Measurements from ENCODE around the gene PROSER2. TPM values are rescaled to one million over a fixed set of nuclear protein-coding genes. Genes with fewer than 3 reads are reported as not detected.
A peak's percentile ranks its signal among the peaks of the same experiment; 100 is the strongest.

PROSER2 gene
- total and polyA plus RNA-seq, 2 of the 13 experiments (the other 11 are each of a cell fraction or from before 2014, with no cell fraction given): 6.9 to 7.7 TPM

DNA sequence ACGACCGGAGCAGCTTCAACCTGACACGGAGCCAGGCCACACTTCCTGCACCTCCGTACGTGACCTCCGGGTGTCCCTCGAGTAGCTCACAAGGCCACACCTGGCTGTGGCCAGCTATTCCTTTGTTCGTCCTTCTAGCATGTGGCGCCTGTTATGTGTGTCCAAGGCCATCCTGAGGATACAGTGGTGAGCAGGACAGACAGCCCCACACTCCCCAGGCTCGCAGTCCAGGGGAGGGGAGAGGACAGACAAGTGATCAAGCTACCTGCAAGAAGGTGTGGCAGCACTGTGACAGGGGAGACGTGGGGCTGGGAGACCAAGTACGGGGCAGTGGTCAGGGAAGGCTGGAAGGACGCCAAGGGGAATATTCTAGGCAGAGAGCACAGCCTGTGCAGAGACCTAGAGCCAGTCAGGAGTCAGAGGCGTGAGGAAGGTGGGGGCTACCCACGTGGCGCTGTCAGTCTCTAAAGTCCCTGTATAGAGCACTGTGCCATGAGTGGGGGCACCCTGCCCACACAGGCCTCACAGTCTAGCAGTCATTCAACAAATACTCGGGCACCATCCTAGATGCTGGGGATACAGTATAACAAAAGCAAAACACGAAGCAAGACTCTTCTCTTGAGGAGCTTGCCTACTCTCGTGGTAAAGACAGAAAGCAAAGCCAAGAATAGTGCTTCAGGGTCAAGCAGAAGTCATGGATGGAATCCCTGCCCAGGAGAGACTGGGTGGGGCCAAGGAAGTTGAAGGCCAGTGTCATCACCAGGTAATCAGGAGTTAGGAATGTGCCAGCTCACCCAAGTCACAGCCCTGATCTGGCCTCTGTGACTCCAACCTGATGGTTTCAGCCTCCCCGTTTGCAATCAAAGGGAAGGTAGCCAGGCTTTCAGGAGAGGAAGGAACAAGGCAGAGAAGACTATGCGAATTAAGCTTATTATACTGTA lies 58.6 kb downstream of the PROSER2 start (continued):
- TF ChIP-seq SP1 (IDR thresholded peaks at IDR 0.05): no peak
- TF ChIP-seq SP1 (CRISPR knock-in tag; IDR thresholded peaks at IDR 0.05): no peak
- TF ChIP-seq CBX2 (IDR thresholded peaks at IDR 0.05; ENCODE audit: low read depth, low read length): no peak
- no peak for TF ChIP-seq CBX2 (CRISPR knock-in tag; IDR thresholded peaks at IDR 0.05; ENCODE audit: low read depth)
- TF ChIP-seq MYC (CRISPR knock-in tag; IDR thresholded peaks at IDR 0.05; ENCODE audit: borderline replicate concordance): peak; percentile 87; the same call in 1 of the 2 replicates
- no peak for TF ChIP-seq HNF4G (IDR thresholded peaks at IDR 0.05; ENCODE audit: borderline replicate concordance, low read depth, low read length)
- TF ChIP-seq HNF4G (CRISPR knock-in tag; IDR thresholded peaks at IDR 0.05; ENCODE audit: borderline replicate concordance, low read depth): no peak
- no peak for TF ChIP-seq RFXANK (CRISPR knock-in tag; IDR thresholded peaks at IDR 0.05)
- TF ChIP-seq SRSF9 (IDR thresholded peaks at IDR 0.05; ENCODE audit: borderline replicate concordance, insufficient read depth, low read depth, low read length, poor library complexity, severe bottlenecking): no peak
- TF ChIP-seq, protein P1, sequence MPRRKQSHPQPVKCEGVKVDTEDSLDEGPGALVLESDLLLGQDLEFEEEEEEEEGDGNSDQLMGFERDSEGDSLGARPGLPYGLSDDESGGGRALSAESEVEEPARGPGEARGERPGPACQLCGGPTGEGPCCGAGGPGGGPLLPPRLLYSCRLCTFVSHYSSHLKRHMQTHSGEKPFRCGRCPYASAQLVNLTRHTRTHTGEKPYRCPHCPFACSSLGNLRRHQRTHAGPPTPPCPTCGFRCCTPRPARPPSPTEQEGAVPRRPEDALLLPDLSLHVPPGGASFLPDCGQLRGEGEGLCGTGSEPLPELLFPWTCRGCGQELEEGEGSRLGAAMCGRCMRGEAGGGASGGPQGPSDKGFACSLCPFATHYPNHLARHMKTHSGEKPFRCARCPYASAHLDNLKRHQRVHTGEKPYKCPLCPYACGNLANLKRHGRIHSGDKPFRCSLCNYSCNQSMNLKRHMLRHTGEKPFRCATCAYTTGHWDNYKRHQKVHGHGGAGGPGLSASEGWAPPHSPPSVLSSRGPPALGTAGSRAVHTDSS (CRISPR knock-in tag; conservative IDR thresholded peaks at IDR 0.05): no peak
- no peak for TF ChIP-seq ASH2L (IDR thresholded peaks at IDR 0.05; ENCODE audit: insufficient read length, low read depth, low read length)
- TF ChIP-seq GATA4 (IDR thresholded peaks at IDR 0.05; ENCODE audit: borderline replicate concordance, low read depth): no peak
- no peak for TF ChIP-seq SIX4 (CRISPR knock-in tag; IDR thresholded peaks at IDR 0.05)
- TF ChIP-seq MTA3 (CRISPR knock-in tag; IDR thresholded peaks at IDR 0.05): no peak
- TF ChIP-seq ZNF616 (CRISPR knock-in tag; IDR thresholded peaks at IDR 0.05; ENCODE audit: low read depth): peak; percentile 68; the same call in 1 of the 2 replicates
- TF ChIP-seq, protein P2, sequence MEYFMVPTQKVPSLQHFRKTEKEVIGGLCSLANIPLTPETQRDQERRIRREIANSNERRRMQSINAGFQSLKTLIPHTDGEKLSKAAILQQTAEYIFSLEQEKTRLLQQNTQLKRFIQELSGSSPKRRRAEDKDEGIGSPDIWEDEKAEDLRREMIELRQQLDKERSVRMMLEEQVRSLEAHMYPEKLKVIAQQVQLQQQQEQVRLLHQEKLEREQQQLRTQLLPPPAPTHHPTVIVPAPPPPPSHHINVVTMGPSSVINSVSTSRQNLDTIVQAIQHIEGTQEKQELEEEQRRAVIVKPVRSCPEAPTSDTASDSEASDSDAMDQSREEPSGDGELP (IDR thresholded peaks at IDR 0.05; ENCODE audit: borderline replicate concordance, low read depth): peak; percentile 25; the same call in 1 of the 2 replicates
- TF ChIP-seq, protein P3, sequence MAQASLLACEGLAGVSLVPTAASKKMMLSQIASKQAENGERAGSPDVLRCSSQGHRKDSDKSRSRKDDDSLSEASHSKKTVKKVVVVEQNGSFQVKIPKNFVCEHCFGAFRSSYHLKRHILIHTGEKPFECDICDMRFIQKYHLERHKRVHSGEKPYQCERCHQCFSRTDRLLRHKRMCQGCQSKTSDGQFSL (CRISPR knock-in tag; IDR thresholded peaks at IDR 0.05): no peak
- peak; percentile 57 for TF ChIP-seq BCL6 (CRISPR knock-in tag; IDR thresholded peaks at IDR 0.05)
- TF ChIP-seq MYNN (CRISPR knock-in tag; IDR thresholded peaks at IDR 0.05; ENCODE audit: low read depth): no peak
- TF ChIP-seq, protein P4, sequence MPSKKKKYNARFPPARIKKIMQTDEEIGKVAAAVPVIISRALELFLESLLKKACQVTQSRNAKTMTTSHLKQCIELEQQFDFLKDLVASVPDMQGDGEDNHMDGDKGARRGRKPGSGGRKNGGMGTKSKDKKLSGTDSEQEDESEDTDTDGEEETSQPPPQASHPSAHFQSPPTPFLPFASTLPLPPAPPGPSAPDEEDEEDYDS (CRISPR knock-in tag; IDR thresholded peaks at IDR 0.05): no peak; the same call in 1 of the 2 replicates
- no peak for TF ChIP-seq RBM22 (optimal IDR thresholded peaks at IDR 0.05; ENCODE audit: low read length)
- TF ChIP-seq GABPB1 (CRISPR knock-in tag; IDR thresholded peaks at IDR 0.05): peak; percentile 44; the same call in 1 of the 2 replicates
- TF ChIP-seq ZNF235 (CRISPR knock-in tag; IDR thresholded peaks at IDR 0.05; ENCODE audit: borderline replicate concordance): no peak
- TF ChIP-seq, protein P5, sequence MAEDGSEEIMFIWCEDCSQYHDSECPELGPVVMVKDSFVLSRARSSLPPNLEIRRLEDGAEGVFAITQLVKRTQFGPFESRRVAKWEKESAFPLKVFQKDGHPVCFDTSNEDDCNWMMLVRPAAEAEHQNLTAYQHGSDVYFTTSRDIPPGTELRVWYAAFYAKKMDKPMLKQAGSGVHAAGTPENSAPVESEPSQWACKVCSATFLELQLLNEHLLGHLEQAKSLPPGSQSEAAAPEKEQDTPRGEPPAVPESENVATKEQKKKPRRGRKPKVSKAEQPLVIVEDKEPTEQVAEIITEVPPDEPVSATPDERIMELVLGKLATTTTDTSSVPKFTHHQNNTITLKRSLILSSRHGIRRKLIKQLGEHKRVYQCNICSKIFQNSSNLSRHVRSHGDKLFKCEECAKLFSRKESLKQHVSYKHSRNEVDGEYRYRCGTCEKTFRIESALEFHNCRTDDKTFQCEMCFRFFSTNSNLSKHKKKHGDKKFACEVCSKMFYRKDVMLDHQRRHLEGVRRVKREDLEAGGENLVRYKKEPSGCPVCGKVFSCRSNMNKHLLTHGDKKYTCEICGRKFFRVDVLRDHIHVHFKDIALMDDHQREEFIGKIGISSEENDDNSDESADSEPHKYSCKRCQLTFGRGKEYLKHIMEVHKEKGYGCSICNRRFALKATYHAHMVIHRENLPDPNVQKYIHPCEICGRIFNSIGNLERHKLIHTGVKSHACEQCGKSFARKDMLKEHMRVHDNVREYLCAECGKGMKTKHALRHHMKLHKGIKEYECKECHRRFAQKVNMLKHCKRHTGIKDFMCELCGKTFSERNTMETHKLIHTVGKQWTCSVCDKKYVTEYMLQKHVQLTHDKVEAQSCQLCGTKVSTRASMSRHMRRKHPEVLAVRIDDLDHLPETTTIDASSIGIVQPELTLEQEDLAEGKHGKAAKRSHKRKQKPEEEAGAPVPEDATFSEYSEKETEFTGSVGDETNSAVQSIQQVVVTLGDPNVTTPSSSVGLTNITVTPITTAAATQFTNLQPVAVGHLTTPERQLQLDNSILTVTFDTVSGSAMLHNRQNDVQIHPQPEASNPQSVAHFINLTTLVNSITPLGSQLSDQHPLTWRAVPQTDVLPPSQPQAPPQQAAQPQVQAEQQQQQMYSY (CRISPR knock-in tag; IDR thresholded peaks at IDR 0.05): no peak

Measured in HepG2 (cell line).